NCI-H748 (cell line): ENCODE data around the gene IQCE.
A peak's percentile ranks its signal among the peaks of the same experiment; 100 is the strongest.

Experiments used
- DNase-seq: peaks from one replicate; lab custom pipeline; 2025; ENCODE audit not compliant: unreplicated experiment; lab: John Stamatoyannopoulos, UW

Gene IQCE

GRCh38 chr7:2660359-2661095 is 101.7 kb downstream of the IQCE start:
- DNase-seq = no peak

DNA sequence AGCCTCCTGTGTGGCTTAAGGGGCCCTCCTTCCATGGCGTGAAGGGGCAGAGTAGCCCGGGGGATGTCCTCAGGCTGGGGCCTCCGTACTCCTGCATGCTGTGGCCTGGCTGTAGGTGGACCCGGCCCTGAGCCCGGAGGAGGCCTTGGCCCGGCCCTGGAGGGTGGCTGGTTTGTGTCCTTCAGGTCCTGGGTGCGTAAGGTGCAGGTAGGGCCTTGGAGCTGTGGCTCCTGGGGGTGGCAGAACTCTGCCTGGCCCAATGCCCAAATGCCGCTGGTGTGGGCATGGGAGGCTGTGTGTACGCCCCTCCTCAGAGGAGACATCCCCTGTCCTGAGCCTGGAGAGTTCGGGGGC is 102.3 kb downstream of the IQCE start:
- no peak for DNase-seq

GRCh38 chr7:2661602-2662272 is 103.0 kb downstream of the IQCE start:
- DNase-seq = no peak

DNA sequence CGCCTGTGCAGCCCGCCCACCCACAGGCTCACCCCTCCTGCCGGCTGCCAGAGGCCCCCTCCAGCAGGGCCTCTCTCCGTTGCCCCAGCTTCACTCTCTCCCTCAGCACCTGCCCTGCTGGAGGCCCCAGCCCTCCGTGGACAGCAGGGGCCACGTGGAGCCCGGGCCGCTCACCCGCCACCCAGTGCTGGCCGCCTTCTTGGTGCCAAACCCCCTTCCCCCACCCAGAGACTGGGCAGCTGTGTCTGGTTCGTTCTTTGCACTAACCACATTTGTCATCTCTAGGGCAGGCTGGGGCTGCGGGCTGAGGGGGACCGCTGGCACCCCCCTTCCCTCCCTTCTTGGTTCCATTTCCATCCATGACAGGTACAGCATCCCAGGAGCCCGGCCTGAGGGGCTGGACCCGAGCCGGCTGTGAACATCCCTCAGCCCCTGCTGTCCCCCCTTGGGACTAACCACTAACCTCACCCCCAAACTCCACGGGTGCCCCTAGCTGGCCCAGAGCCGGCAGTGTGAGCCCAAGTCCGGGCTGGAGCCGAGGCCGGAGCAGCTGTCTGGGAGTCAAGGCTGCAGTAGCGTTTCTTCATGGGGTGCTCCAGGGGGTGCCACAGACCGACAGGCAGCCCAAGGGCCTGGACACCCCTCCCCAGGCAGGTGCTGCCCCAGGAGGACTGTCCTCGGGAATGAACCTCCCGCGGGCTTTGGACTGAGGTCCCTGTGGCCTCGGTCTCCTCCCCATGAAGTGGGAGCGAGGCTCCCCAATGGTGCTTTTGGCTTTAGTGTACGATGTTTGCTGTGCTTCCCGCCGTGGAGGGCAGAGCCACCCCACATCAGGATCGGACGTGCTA is 103.7 kb downstream of the IQCE start:
- DNase-seq = no peak

GRCh38 chr7:2663121-2663886 is 104.5 kb downstream of the IQCE start:
- DNase-seq = peak; percentile 28

- no peak for DNase-seq
Measured at GRCh38 chr7:2663960-2664359, 105.2 kb downstream of the IQCE start.
